K562 (cell line): Measurements from ENCODE around the gene FAM120B. TPM values are rescaled to one million over a fixed set of nuclear protein-coding genes. Genes with fewer than 3 reads are reported as not detected.
A peak's percentile ranks its signal among the peaks of the same experiment; 100 is the strongest.

Experiments
- AFF4 ChIP-seq: sonication (generic); formaldehyde crosslinking; IDR thresholded peaks from 2 replicates; pipeline ENCODE4 v1.8.0; 2023; ENCODE audit warnings: mild to moderate bottlenecking, missing genetic modification reagents
- BRD4 ChIP-seq: fragments of 200-600 bp; sonication (generic); IDR thresholded peaks from 2 replicates; pipeline ENCODE4 v1.6.1; 2017; ENCODE audit warnings: inconsistent platforms
- HDAC3 ChIP-seq: fragments of 450-650 bp; IDR thresholded peaks from 2 replicates; pipeline ENCODE4 v1.6.1; 2018; ENCODE audit warnings: borderline replicate concordance, mild to moderate bottlenecking, moderate library complexity; ENCODE audit not compliant: partially characterized antibody
- HLTF ChIP-seq: fragments of 450-650 bp; IDR thresholded peaks from 2 replicates; pipeline ENCODE4 v1.6.1; 2016
- HMGN3 ChIP-seq: IDR thresholded peaks from 2 replicates; pipeline ENCODE4 v1.6.1; 2011; ENCODE audit warnings: borderline replicate concordance, low read depth, mild to moderate bottlenecking, mixed read lengths, low read length; ENCODE audit not compliant: insufficient read length; ENCODE audit errors: extremely low read depth
- KHSRP ChIP-seq: fragments of 450-650 bp; IDR thresholded peaks from 2 replicates; pipeline ENCODE4 v1.6.1; 2017
- KLF16 ChIP-seq: IDR thresholded peaks from 2 replicates; pipeline ENCODE4 v1.6.1; 2016; ENCODE audit warnings: antibody characterized with exemption
- LEF1 ChIP-seq: fragments of 450-650 bp; IDR thresholded peaks from 2 replicates; pipeline ENCODE4 v1.6.1; 2016; ENCODE audit warnings: mild to moderate bottlenecking
- MAFK ChIP-seq: IDR thresholded peaks from 2 replicates; pipeline ENCODE4 v1.6.1; 2011; ENCODE audit warnings: low read length, improper control_type of control experiment
- MTA2 ChIP-seq: fragments of 450-650 bp; IDR thresholded peaks from 2 replicates; pipeline ENCODE4 v1.6.1; 2016; ENCODE audit warnings: low read depth
- NKRF ChIP-seq: fragments of 450-650 bp; IDR thresholded peaks from 2 replicates; pipeline ENCODE4 v1.6.1; 2016; ENCODE audit warnings: borderline replicate concordance
- NR1H2 ChIP-seq: sonication (generic); formaldehyde crosslinking; IDR thresholded peaks from 2 replicates; pipeline ENCODE4 v1.4.0; 2020; ENCODE audit warnings: mild to moderate bottlenecking, missing genetic modification reagents
- NRF1 ChIP-seq, 2 experiments: fragments of 450-650 bp; IDR thresholded peaks in 1 of 2; conservative IDR thresholded peaks in 1 of 2; 2 replicates each; pipeline ENCODE4 v1.6.1; 2014; ENCODE audit warnings: mild to moderate bottlenecking in 2 of 2
- RFX1 ChIP-seq: fragments of 450-650 bp; IDR thresholded peaks from 2 replicates; pipeline ENCODE4 v1.6.1; 2016; ENCODE audit warnings: mild to moderate bottlenecking, moderate library complexity
- SIN3B ChIP-seq: fragments of 450-650 bp; IDR thresholded peaks from 2 replicates; pipeline ENCODE4 v1.6.1; 2017; ENCODE audit warnings: low read depth, mild to moderate bottlenecking, moderate library complexity
- TAF15 ChIP-seq: fragments of 200-400 bp; formaldehyde crosslinking; IDR thresholded peaks from 2 replicates; pipeline ENCODE4 v1.6.1; 2017; ENCODE audit warnings: mild to moderate bottlenecking, low read depth, low read length, moderate library complexity
- ZBTB1 ChIP-seq: sonication (generic); formaldehyde crosslinking; IDR thresholded peaks from 2 replicates; pipeline ENCODE4 v1.8.1; 2023; ENCODE audit warnings: missing genetic modification reagents, low read depth, mild to moderate bottlenecking, borderline replicate concordance
- ZBTB43 ChIP-seq: sonication (generic); formaldehyde crosslinking; IDR thresholded peaks from 2 replicates; pipeline ENCODE4 v1.8.0; 2023; ENCODE audit warnings: mild to moderate bottlenecking, missing genetic modification reagents
- ZEB2 ChIP-seq: fragments of 450-650 bp; IDR thresholded peaks from 2 replicates; pipeline ENCODE4 v1.6.1; 2016
- ZNF124 ChIP-seq: sonication (generic); formaldehyde crosslinking; IDR thresholded peaks from 2 replicates; pipeline ENCODE4 v1.8.1; 2022; ENCODE audit warnings: missing genetic modification reagents
- ZNF584 ChIP-seq: fragments of 200-800 bp; sonication (Bioruptor generic); IDR thresholded peaks from 2 replicates; pipeline ENCODE4 v1.6.1; 2016; ENCODE audit warnings: low read depth, mild to moderate bottlenecking, missing genetic modification characterization, missing compliant biosample characterization
- ZNF696 ChIP-seq: fragments of 250-450 bp; sonication (Bioruptor Pico); conservative IDR thresholded peaks from 2 replicates; pipeline ENCODE4 v1.4.0; 2020; ENCODE audit warnings: mild to moderate bottlenecking, moderate library complexity
- polyA plus RNA-seq, 8 experiments: library from polyadenylated mRNA; depleted of rRNA in 4 of 8; stranded (reverse) in 5 of 8; unstranded in 3 of 8; fragments of >200 nt; fragmentation: Nextera tagmentation in 2 of 8; fragmentation: Illumina TruSeq in 1 of 8; extraction: Ambion mirVana in 2 of 8; extraction: Trizol in 1 of 8; gene quantifications; 2 replicates each; pipeline versions ENCODE4 v1.2.1 to v1.2.3, GENCODE V29; 2011 to 2014; ENCODE audit warnings: inconsistent platforms in 1 of 8, missing spikeins in 1 of 8
- total RNA-seq, 7 experiments: library from RNA; depleted of rRNA in 6 of 7; stranded (reverse); fragments of >200 nt in 6 of 7; fragmentation: Illumina TruSeq in 2 of 7; extraction: Trizol in 2 of 7; gene quantifications; 2 replicates each; pipeline versions ENCODE4 v1.2.1 to v1.2.3, GENCODE V29; 2011 to 2021; ENCODE audit warnings: low replicate concordance in 1 of 7

The FAM120B gene
- total and polyA plus RNA-seq, 9 of the 15 experiments (the other 6 are each of a cell fraction or from before 2014, with no cell fraction given): 3.5 to 22.6 (median 14.7) TPM

- TF ChIP-seq ZNF584 (CRISPR knock-in tag) (no peak), LEF1 (no peak), ZNF124 (CRISPR knock-in tag) (no peak), ZBTB1 (peak; percentile 89; the same call in 1 of the 2 replicates), ZNF696 (CRISPR knock-in tag) (no peak), AFF4 (CRISPR knock-in tag) (peak; percentile 83), KHSRP (no peak), HLTF (no peak), HMGN3 (peak; percentile 65), NKRF (peak; percentile 83), HDAC3 (no peak), MAFK (no peak), KLF16 (no peak), ZEB2 (no peak), SIN3B (peak; percentile 89), NRF1 (conservative IDR thresholded peaks at IDR 0.05 in 1 of 2, IDR thresholded peaks at IDR 0.05 in 1 of 2) (peak; percentile 98), RFX1 (peak; percentile 92), ZBTB43 (peak; percentile 86; the same call in 1 of the 2 replicates), TAF15 (no peak), MTA2 (no peak), BRD4 (no peak), NR1H2 (CRISPR knock-in tag) (no peak)
These were observed at the start of gene FAM120B (continued) for GRCh38 chr6:170306324-170307079.
